ENCODE data around the gene SCAP.

The SCAP gene

GRCh38 chr3:47475570-47476329 lies at the start of gene SCAP:
SCAP (minus strand) TSS chr3:47475941; CDS start chr3:47442993, 32,948 bp downstream.
- no peaks in the 10 kb centered on the region for H3K27me3 ChIP-seq
- H3K4me1 ChIP-seq (ENCODE audit: control insufficient read depth in 1 of 2, insufficient read depth in 1 of 2, low read depth in 1 of 2, low read length in 1 of 2) = peaks cover 17 to 21% of the 10 kb centered on the region in 2 experiments
- peak within 1 kb of the TSS; percentile 89 for H3K27ac ChIP-seq
- H3K9me3 ChIP-seq = no peaks in the 10 kb centered on the region
- H3K36me3 ChIP-seq = no peaks in the 10 kb centered on the region
- peak; percentile 99 for TF ChIP-seq CTCF (IDR thresholded peaks at IDR 0.05)
- H3K4me3 ChIP-seq (ENCODE audit: low read depth in 1 of 2, low read length in 1 of 2) = peak within 1 kb of the TSS; percentile 91 to 97

DNA sequence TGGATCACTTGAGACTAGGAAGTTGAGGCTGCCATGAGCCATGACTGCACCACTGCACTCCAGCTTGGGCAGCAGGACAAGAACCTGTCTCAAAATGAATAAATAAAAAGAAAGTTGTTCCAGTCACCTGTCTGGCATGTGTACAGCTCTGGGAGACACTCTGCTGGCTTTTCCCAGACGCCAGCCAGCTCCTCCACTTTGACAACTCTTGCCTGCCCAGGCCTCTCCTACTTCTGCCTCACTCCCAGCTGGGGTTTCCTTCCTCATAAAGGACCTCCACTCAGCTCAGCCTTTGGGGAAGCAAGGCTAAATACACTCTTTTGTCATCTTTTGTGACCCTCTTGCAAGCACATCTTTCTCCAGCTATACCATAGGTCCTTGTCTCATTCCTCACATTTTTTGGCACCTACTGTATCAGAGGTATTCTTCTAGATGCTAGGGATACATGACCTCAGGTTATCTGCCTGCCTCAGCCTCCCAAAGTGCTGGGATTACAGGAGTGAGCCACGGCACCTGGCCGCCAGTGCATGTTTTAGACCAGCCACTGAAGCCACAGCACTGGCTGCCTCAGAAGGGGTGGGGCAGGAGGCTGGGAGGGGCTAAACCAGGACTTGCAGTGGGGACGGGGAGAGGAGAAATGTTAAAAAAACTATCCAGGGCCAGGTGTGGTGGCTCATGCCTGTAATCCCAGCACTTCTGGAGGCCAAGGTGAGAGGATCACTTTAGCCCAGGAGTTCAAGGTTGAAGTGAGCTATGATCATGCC lies 47.8 kb upstream of the SCAP start:
- Histone ChIP-seq H3K36me3 (no peaks in the 10 kb centered on the region), H3K4me1 (ENCODE audit: control insufficient read depth in 1 of 2, insufficient read depth in 1 of 2, low read depth in 1 of 2, low read length in 1 of 2) (peaks cover 0 to 4% of the 10 kb centered on the region in 2 experiments), H3K4me3 (ENCODE audit: low read depth in 1 of 2, low read length in 1 of 2) (no peak overlapping the region), H3K27ac (no peak overlapping the region), H3K27me3 (no peaks in the 10 kb centered on the region), H3K9me3 (no peaks in the 10 kb centered on the region)
- no peak for TF ChIP-seq CTCF (IDR thresholded peaks at IDR 0.05)

DNA sequence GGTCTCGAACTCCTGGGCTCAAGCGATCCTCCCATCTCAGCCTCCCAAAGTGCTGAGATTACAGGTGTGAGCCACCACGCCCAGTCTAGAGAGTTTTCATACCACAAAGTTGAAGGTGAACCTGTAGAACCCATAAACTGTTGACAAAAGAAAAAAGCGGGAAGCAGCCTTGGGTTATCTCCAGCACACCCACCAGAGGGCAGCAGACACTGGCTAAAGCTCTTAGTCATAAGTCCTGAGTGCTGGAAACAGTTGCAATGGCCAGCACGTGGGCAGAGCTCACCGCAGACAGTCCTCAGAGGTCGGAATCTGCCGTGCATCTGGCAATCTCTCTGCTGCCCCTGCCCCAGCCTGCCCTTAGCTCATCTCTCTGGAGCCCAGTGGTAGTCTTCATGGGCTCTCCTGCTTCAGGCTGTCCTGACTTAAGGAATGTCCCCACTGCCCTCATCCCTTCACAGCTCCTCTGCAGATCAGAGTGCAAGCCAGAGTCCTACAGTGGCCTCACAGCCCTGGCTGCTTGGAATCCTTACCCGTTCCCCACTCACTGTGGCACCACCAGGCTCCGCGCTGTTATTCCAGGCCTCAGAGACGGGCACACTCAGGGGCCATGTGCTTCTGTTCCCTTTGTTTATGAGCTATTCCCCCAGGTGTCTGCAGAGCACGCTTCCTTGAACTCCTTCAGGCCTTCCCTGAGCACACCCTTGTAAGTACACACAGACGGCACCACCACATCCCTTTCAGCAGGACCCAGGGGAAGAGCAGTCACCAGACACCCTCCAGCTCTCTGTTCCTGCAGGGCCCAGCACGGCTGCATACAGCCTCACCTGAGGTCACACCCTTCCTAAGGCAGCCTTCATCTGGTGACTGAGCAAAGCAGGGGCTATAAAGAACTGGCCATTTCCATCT lies 46.6 kb upstream of the SCAP start:
- no peak overlapping the region for H3K4me3 ChIP-seq (ENCODE audit: low read depth in 1 of 2, low read length in 1 of 2)
- peak; percentile 89 for TF ChIP-seq CTCF (IDR thresholded peaks at IDR 0.05)
- no peaks in the 10 kb centered on the region for H3K27me3 ChIP-seq
- no peaks in the 10 kb centered on the region for H3K9me3 ChIP-seq
- peaks cover 0 to 4% of the 10 kb centered on the region in 2 experiments for H3K4me1 ChIP-seq (ENCODE audit: control insufficient read depth in 1 of 2, insufficient read depth in 1 of 2, low read depth in 1 of 2, low read length in 1 of 2)
- no peaks in the 10 kb centered on the region for H3K36me3 ChIP-seq
- H3K27ac ChIP-seq = no peak overlapping the region

DNA sequence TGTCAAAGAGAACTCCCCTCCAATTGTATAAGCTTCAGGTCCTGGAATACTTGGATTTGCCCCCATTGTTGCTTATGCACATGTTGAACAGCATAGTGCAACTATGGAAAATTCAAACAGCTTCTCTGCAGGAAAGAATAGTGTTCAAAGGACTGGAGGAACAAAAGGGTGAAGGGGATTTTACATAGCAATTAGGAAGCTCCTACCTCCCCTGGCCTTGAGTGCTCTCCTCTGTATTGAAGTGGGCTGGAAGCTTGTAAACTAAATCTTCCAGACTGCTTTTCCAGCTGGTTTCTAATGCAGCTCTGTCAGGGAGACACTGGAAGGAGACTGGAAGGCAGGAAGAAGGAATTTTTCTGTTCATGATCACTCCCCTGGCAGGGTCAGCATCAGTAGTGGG lies 45.0 kb upstream of the SCAP start:
- H3K4me1 ChIP-seq (ENCODE audit: control insufficient read depth in 1 of 2, insufficient read depth in 1 of 2, low read depth in 1 of 2, low read length in 1 of 2) = peaks cover 0 to 4% of the 10 kb centered on the region in 2 experiments
- TF ChIP-seq CTCF (IDR thresholded peaks at IDR 0.05) = no peak
- no peak overlapping the region for H3K4me3 ChIP-seq (ENCODE audit: low read depth in 1 of 2, low read length in 1 of 2)
- H3K27ac ChIP-seq = no peak overlapping the region
- no peaks in the 10 kb centered on the region for H3K27me3 ChIP-seq
- H3K36me3 ChIP-seq = no peaks in the 10 kb centered on the region
- H3K9me3 ChIP-seq = no peaks in the 10 kb centered on the region

DNA sequence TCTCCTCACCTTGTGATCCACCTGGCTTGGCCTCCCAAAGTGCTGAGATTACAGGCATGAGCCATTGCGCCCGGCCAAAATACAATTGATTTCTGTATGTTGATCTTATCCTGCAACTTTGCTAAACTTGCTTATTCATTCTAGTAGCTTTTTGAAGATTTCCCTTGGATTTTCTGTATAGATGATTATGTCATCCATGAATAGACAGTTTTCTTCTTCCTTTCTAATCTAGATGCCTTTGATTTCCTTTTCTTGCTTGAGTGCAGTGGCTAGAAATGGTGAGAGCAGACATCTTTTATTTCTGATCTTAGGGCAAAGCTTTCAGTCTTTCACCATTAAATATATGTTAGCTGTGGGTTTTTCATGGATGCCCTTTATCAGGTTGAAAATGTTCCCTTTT lies 42.2 kb upstream of the SCAP start:
- no peak for TF ChIP-seq CTCF (IDR thresholded peaks at IDR 0.05)
- no peak overlapping the region for H3K4me3 ChIP-seq (ENCODE audit: low read depth in 1 of 2, low read length in 1 of 2)
- no peaks in the 10 kb centered on the region for H3K36me3 ChIP-seq
- no peaks in the 10 kb centered on the region for H3K9me3 ChIP-seq
- no peak overlapping the region for H3K27ac ChIP-seq
- H3K27me3 ChIP-seq = no peaks in the 10 kb centered on the region
- peaks cover under 1 to 4% of the 10 kb centered on the region in 2 experiments for H3K4me1 ChIP-seq (ENCODE audit: control insufficient read depth in 1 of 2, insufficient read depth in 1 of 2, low read depth in 1 of 2, low read length in 1 of 2)

Data from neutrophil (primary cell).